A549 (cell line): ENCODE results near the gene GAGE12C.
"Not testable (repeated sequence)": the region's sequence is repeated elsewhere in the genome, so short reads cannot be mapped to it uniquely, and the experiment has no call there.

ENCODE experiments used
- ELK1 ChIP-seq: fragments of 150-350 bp; IDR thresholded peaks from 2 replicates; pipeline ENCODE4 v1.6.1; 2014; ENCODE audit warnings: low read depth, mild to moderate bottlenecking, low read length
- MAFK ChIP-seq: fragments of 450-650 bp; IDR thresholded peaks from 2 replicates; pipeline ENCODE4 v1.6.1; 2014; ENCODE audit not compliant: partially characterized antibody
- TF ChIP-seq, protein P1 (sequence below): fragments of >200 bp; sonication (Bioruptor Twin); formaldehyde crosslinking; IDR thresholded peaks from 3 replicates; pipeline ENCODE4 v1.5.1; 2016

- TF ChIP-seq, protein P1, sequence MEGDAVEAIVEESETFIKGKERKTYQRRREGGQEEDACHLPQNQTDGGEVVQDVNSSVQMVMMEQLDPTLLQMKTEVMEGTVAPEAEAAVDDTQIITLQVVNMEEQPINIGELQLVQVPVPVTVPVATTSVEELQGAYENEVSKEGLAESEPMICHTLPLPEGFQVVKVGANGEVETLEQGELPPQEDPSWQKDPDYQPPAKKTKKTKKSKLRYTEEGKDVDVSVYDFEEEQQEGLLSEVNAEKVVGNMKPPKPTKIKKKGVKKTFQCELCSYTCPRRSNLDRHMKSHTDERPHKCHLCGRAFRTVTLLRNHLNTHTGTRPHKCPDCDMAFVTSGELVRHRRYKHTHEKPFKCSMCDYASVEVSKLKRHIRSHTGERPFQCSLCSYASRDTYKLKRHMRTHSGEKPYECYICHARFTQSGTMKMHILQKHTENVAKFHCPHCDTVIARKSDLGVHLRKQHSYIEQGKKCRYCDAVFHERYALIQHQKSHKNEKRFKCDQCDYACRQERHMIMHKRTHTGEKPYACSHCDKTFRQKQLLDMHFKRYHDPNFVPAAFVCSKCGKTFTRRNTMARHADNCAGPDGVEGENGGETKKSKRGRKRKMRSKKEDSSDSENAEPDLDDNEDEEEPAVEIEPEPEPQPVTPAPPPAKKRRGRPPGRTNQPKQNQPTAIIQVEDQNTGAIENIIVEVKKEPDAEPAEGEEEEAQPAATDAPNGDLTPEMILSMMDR: not testable (repeated sequence)
- TF ChIP-seq MAFK, ELK1: not testable (repeated sequence)
Measured at GRCh38 chrX:49550989-49551388, 19.0 kb downstream of the GAGE12C start, which contains the start of gene GAGE12E.
